Measurements from ENCODE around the gene ZNF804B. TPM values are rescaled to one million over a fixed set of nuclear protein-coding genes. Genes with fewer than 3 reads are reported as not detected.

The ZNF804B gene
- total RNA-seq, 2 experiments from 2014 or later: not detected

GRCh38 chr7:89385411-89385810 is 625.9 kb downstream of the ZNF804B start:
- ChIA-PET POLR2A (no interaction called here), CTCF (ENCODE audit: unreplicated experiment) (no interaction called here)
- no peaks in the 10 kb centered on the region for H3K9me3 ChIP-seq (ENCODE audit: low read length)
- H3K9me2 ChIP-seq (ENCODE audit: insufficient read depth, low read length): no peaks in the 10 kb centered on the region
- intact Hi-C loops (cut with micrococcal nuclease; ENCODE audit: unreplicated experiment): no loop called here
- no peak overlapping the region for H2AFZ ChIP-seq (ENCODE audit: low read length)
- no peaks in the 10 kb centered on the region for H3K4me1 ChIP-seq (ENCODE audit: insufficient read depth, low read length, poor library complexity, severe bottlenecking)
- H3K36me3 ChIP-seq (ENCODE audit: insufficient read depth, low read length): no peaks in the 10 kb centered on the region
- no peak overlapping the region for H3K27ac ChIP-seq (ENCODE audit: low read depth, low read length, poor library complexity, severe bottlenecking)
- no TSS peak for BruUV-seq (replicated peaks)
- H3K4me2 ChIP-seq (ENCODE audit: low read length): no peak overlapping the region
- H3K4me3 ChIP-seq (ENCODE audit: low read depth, low read length, poor library complexity, severe bottlenecking): no peak overlapping the region
- TF ChIP-seq CTCF (conservative IDR thresholded peaks at IDR 0.05; ENCODE audit: low read length) (no peak), EZH2phosphoT487 (IDR thresholded peaks at IDR 0.05; ENCODE audit: borderline replicate concordance, low read depth, low read length) (no peak)
- DNase-seq (ENCODE audit: low spot score): no peak
- H4K20me1 ChIP-seq (ENCODE audit: insufficient read depth, low read length): no peaks in the 10 kb centered on the region
- H3K79me2 ChIP-seq (ENCODE audit: insufficient read depth, low read depth, low read length): no peaks in the 10 kb centered on the region

Small RNA genes within 50 kb of the gene (small RNA-seq; reads per million reads assigned to genes)
- not detected for gene AC002127.1

Other genes with a start within 250 kb of the ZNF804B start
- gene TEX47, start 36.0 kb downstream of the ZNF804B start, total RNA-seq (2014; rRNA removed; shearing (Covaris generic)): not detected in 2 replicates
- not detected in 2 replicates for gene TEX47, start 36.0 kb downstream of the ZNF804B start, total RNA-seq (2022)

Measured in OCI-LY7 (cell line).